Neuronal stem cell (in vitro differentiated cells): Measurements from ENCODE around the gene C1orf185.

Experiments
- DNase-seq: peaks from one replicate; pipeline ENCODE4 v3.0.0-alpha.2; 2013; ENCODE audit warnings: low spot score
- H2AFZ ChIP-seq: one replicate; pipeline ENCODE4 v1.6.1; 2013; ENCODE audit warnings: mild to moderate bottlenecking, low read length, inconsistent platforms
- H2AK5ac ChIP-seq: 2 replicates; pipeline ENCODE4 v1.6.1; 2013; ENCODE audit warnings: low read depth, mild to moderate bottlenecking, inconsistent platforms, low read length, moderate library complexity, mixed read lengths
- H2BK120ac ChIP-seq: 2 replicates; pipeline ENCODE4 v1.6.1; 2013; ENCODE audit warnings: low read depth, mild to moderate bottlenecking, inconsistent platforms, low read length, moderate library complexity, mixed read lengths
- H2BK12ac ChIP-seq: one replicate; pipeline ENCODE4 v1.6.1; 2013; ENCODE audit warnings: low read length, inconsistent platforms
- H2BK15ac ChIP-seq: 2 replicates; pipeline ENCODE4 v1.6.1; 2013; ENCODE audit warnings: mild to moderate bottlenecking, low read length, inconsistent platforms, mixed read lengths
- H2BK5ac ChIP-seq: one replicate; pipeline ENCODE4 v1.6.1; 2013; ENCODE audit warnings: inconsistent platforms, mild to moderate bottlenecking, low read length, moderate library complexity
- H3K14ac ChIP-seq: one replicate; pipeline ENCODE4 v1.6.1; 2013; ENCODE audit warnings: low read length, inconsistent platforms
- H3K18ac ChIP-seq: 2 replicates; pipeline ENCODE4 v1.6.1; 2013; ENCODE audit warnings: low read length, inconsistent platforms
- H3K23ac ChIP-seq: 2 replicates; pipeline ENCODE4 v1.6.1; 2013; ENCODE audit warnings: low read depth, mild to moderate bottlenecking, mixed read lengths, low read length, inconsistent platforms; ENCODE audit not compliant: poor library complexity
- H3K27ac ChIP-seq: replicated peaks from 3 replicates; pipeline ENCODE4 v1.5.1; 2013; ENCODE audit warnings: low read length, inconsistent platforms
- H3K27me3 ChIP-seq, 3 experiments: 2 replicates each; pipeline ENCODE4 v1.6.1; 2013; ENCODE audit warnings: low read length in 3 of 3, mild to moderate bottlenecking in 2 of 3, inconsistent platforms in 1 of 3, low read depth in 1 of 3, mixed read lengths in 1 of 3, moderate library complexity in 1 of 3; ENCODE audit not compliant: control insufficient read depth in 3 of 3, insufficient read depth in 3 of 3
- H3K36me3 ChIP-seq, 2 donors: replicated peaks in 1 of 2; 2 replicates each; pipeline ENCODE4 v1.6.1; 2013; ENCODE audit warnings: low read length in 2 of 2; ENCODE audit not compliant: control insufficient read depth in 2 of 2, insufficient read depth in 2 of 2
- H3K4ac ChIP-seq: 2 replicates; pipeline ENCODE4 v1.6.1; 2013; ENCODE audit warnings: inconsistent platforms, mild to moderate bottlenecking, low read length, moderate library complexity
- H3K4me1 ChIP-seq, 2 donors: 1 replicate in 1 of 2; 2 replicates in 1 of 2; pipeline ENCODE4 v1.6.1; 2013; ENCODE audit warnings: low read length in 2 of 2, low read depth in 1 of 2; ENCODE audit not compliant: control insufficient read depth in 2 of 2, insufficient read depth in 1 of 2
- H3K4me2 ChIP-seq: one replicate; pipeline ENCODE4 v1.6.1; 2013; ENCODE audit warnings: mild to moderate bottlenecking, low read length, inconsistent platforms; ENCODE audit not compliant: insufficient read depth, poor library complexity, severe bottlenecking
- H3K4me3 ChIP-seq, 2 donors: 2 replicates each; pipeline ENCODE4 v1.5.1; 2013; ENCODE audit warnings: low read length in 2 of 2, mild to moderate bottlenecking in 2 of 2, inconsistent platforms in 1 of 2, moderate library complexity in 1 of 2
- H3K79me1 ChIP-seq: one replicate; pipeline ENCODE4 v1.6.1; 2013; ENCODE audit warnings: low read depth, mild to moderate bottlenecking, inconsistent platforms, low read length, moderate library complexity
- H3K9ac ChIP-seq: one replicate; pipeline ENCODE4 v1.6.1; 2013; ENCODE audit warnings: mild to moderate bottlenecking, low read depth, low read length, inconsistent platforms; ENCODE audit not compliant: poor library complexity
- H3K9me3 ChIP-seq, 2 donors: replicated peaks in 1 of 2; 2 replicates each; pipeline versions ENCODE3 to v1.6.1; 2013; ENCODE audit warnings: low read length in 2 of 2, mild to moderate bottlenecking in 2 of 2, inconsistent platforms in 1 of 2, low read depth in 1 of 2, mixed read lengths in 1 of 2, moderate library complexity in 1 of 2; ENCODE audit not compliant: control insufficient read depth in 2 of 2, insufficient read depth in 1 of 2
- H4K8ac ChIP-seq: one replicate; pipeline ENCODE4 v1.6.1; 2013; ENCODE audit warnings: low read depth, mild to moderate bottlenecking, inconsistent platforms, low read length, moderate library complexity
- H4K91ac ChIP-seq: one replicate; pipeline ENCODE4 v1.6.1; 2013; ENCODE audit warnings: low read length, low read depth, mild to moderate bottlenecking, inconsistent platforms; ENCODE audit not compliant: poor library complexity
- WGBS, 2 donors: extraction: QIAGEN DNeasy Blood & Tissue Kit; methylation state at CpG; one replicate each; pipeline ENCODE4 v1.1.7; 2013; ENCODE audit warnings: missing lambda C conversion rate in 2 of 2, mixed read lengths in 1 of 2; ENCODE audit not compliant: insufficient read length in 2 of 2, insufficient replicate concordance in 1 of 2; ENCODE audit errors: extremely low coverage in 2 of 2; 5-methylcytosine and 5-hydroxymethylcytosine counted together

C1orf185 gene

GRCh38 chr1:51093581-51093980 is 8.4 kb upstream of the C1orf185 start:
- H4K8ac ChIP-seq, result no peak overlapping the region
- no peak overlapping the region for H2BK5ac ChIP-seq
- no CpG with 5 or more reads among the region's 1 CpG for WGBS, 2 donors
- H2BK15ac ChIP-seq, result no peak overlapping the region
- no peak overlapping the region for H3K23ac ChIP-seq
- DNase-seq, result no peak
- H4K91ac ChIP-seq, result no peak overlapping the region
- no peak overlapping the region for H3K4me2 ChIP-seq
- no peak overlapping the region for H3K4me3 ChIP-seq
- H3K79me1 ChIP-seq, result no peaks in the 10 kb centered on the region
- H3K9ac ChIP-seq, result no peak overlapping the region
- no peaks in the 10 kb centered on the region for H3K36me3 ChIP-seq
- H3K27ac ChIP-seq, result no peak overlapping the region
- no peak overlapping the region for H2AFZ ChIP-seq
- no peak overlapping the region for H3K18ac ChIP-seq
- no peak overlapping the region for H2BK120ac ChIP-seq
- no peak overlapping the region for H2BK12ac ChIP-seq
- no peak overlapping the region for H2AK5ac ChIP-seq
- H3K4ac ChIP-seq, result no peak overlapping the region
- H3K9me3 ChIP-seq, result no peaks in the 10 kb centered on the region
- H3K4me1 ChIP-seq, result no peaks in the 10 kb centered on the region
- H3K27me3 ChIP-seq, result no peaks in the 10 kb centered on the region
- no peak overlapping the region for H3K14ac ChIP-seq

- H3K9ac ChIP-seq, result no peak overlapping the region
- no peak overlapping the region for H2BK5ac ChIP-seq
- H3K4me2 ChIP-seq, result no peak overlapping the region
- no peaks in the 10 kb centered on the region for H3K9me3 ChIP-seq
- no peak overlapping the region for H4K8ac ChIP-seq
- no peaks in the 10 kb centered on the region for H3K4me1 ChIP-seq
- H2AFZ ChIP-seq, result no peak overlapping the region
- no peaks in the 10 kb centered on the region for H3K79me1 ChIP-seq
- no peaks in the 10 kb centered on the region for H3K36me3 ChIP-seq
- H2BK120ac ChIP-seq, result no peak overlapping the region
- H2AK5ac ChIP-seq, result no peak overlapping the region
- H2BK15ac ChIP-seq, result no peak overlapping the region
- no peak for DNase-seq
- no peak overlapping the region for H3K23ac ChIP-seq
- H3K27me3 ChIP-seq, result no peaks in the 10 kb centered on the region
- H4K91ac ChIP-seq, result no peak overlapping the region
- no peak overlapping the region for H3K14ac ChIP-seq
- no peak overlapping the region for H3K18ac ChIP-seq
- no peak overlapping the region for H3K4me3 ChIP-seq
- no CpG with 5 or more reads among the region's 1 CpG for WGBS, 2 donors
- H3K4ac ChIP-seq, result no peak overlapping the region
- H3K27ac ChIP-seq, result no peak overlapping the region
- H2BK12ac ChIP-seq, result no peak overlapping the region
These were observed 4.9 kb upstream of the C1orf185 start for GRCh38 chr1:51097171-51097570.

GRCh38 chr1:51100264-51100880 is 1.7 kb upstream of the C1orf185 start:
- Histone ChIP-seq H2BK15ac (no peak overlapping the region), H4K8ac (no peak overlapping the region), H3K23ac (no peak overlapping the region), H3K9ac (no peak overlapping the region), H3K9me3 (no peaks in the 10 kb centered on the region), H2AK5ac (no peak overlapping the region), H3K27me3 (no peaks in the 10 kb centered on the region), H3K79me1 (no peaks in the 10 kb centered on the region), H3K14ac (no peak overlapping the region), H3K4me2 (no peak overlapping the region), H3K4me3 (no peak overlapping the region), H3K4me1 (no peaks in the 10 kb centered on the region), H3K36me3 (no peaks in the 10 kb centered on the region), H2AFZ (no peak overlapping the region), H4K91ac (no peak overlapping the region), H2BK5ac (no peak overlapping the region), H3K18ac (no peak overlapping the region), H3K4ac (no peak overlapping the region), H2BK120ac (no peak overlapping the region), H2BK12ac (no peak overlapping the region), H3K27ac (no peak overlapping the region)
- no peak for DNase-seq
- no CpG with 5 or more reads among the region's 3 CpGs for WGBS, 2 donors

GRCh38 chr1:51114137-51114536 is 12.1 kb downstream of the C1orf185 start:
- H3K4me3 ChIP-seq, result no peak overlapping the region
- H2BK5ac ChIP-seq, result no peak overlapping the region
- H3K4me1 ChIP-seq, result no peaks in the 10 kb centered on the region
- no CpG with 5 or more reads among the region's 6 CpGs for WGBS, 2 donors
- no peak overlapping the region for H4K91ac ChIP-seq
- no peak overlapping the region for H3K4me2 ChIP-seq
- no peak overlapping the region for H2AK5ac ChIP-seq
- H3K9ac ChIP-seq, result no peak overlapping the region
- no peak overlapping the region for H2BK15ac ChIP-seq
- H3K36me3 ChIP-seq, result no peaks in the 10 kb centered on the region
- no peak overlapping the region for H3K27ac ChIP-seq
- H3K27me3 ChIP-seq, result no peaks in the 10 kb centered on the region
- H3K9me3 ChIP-seq, result no peaks in the 10 kb centered on the region
- no peak overlapping the region for H4K8ac ChIP-seq
- no peak overlapping the region for H3K4ac ChIP-seq
- no peak overlapping the region for H3K18ac ChIP-seq
- no peak overlapping the region for H2BK12ac ChIP-seq
- no peak overlapping the region for H2BK120ac ChIP-seq
- H3K23ac ChIP-seq, result no peak overlapping the region
- no peaks in the 10 kb centered on the region for H3K79me1 ChIP-seq
- H2AFZ ChIP-seq, result no peak overlapping the region
- DNase-seq, result no peak
- H3K14ac ChIP-seq, result no peak overlapping the region
